GM18519 (cell line): ENCODE measurements around the gene ADAMTS4.

ENCODE experiments used
- ATAC-seq: cut with Tn5 transposase; IDR thresholded peaks from one replicate; pipeline ENCODE4 v1.9.1; 2021; ENCODE audit warnings: mild to moderate bottlenecking, moderate library complexity; ENCODE audit not compliant: unreplicated experiment, low FRiP score

The ADAMTS4 gene

DNA sequence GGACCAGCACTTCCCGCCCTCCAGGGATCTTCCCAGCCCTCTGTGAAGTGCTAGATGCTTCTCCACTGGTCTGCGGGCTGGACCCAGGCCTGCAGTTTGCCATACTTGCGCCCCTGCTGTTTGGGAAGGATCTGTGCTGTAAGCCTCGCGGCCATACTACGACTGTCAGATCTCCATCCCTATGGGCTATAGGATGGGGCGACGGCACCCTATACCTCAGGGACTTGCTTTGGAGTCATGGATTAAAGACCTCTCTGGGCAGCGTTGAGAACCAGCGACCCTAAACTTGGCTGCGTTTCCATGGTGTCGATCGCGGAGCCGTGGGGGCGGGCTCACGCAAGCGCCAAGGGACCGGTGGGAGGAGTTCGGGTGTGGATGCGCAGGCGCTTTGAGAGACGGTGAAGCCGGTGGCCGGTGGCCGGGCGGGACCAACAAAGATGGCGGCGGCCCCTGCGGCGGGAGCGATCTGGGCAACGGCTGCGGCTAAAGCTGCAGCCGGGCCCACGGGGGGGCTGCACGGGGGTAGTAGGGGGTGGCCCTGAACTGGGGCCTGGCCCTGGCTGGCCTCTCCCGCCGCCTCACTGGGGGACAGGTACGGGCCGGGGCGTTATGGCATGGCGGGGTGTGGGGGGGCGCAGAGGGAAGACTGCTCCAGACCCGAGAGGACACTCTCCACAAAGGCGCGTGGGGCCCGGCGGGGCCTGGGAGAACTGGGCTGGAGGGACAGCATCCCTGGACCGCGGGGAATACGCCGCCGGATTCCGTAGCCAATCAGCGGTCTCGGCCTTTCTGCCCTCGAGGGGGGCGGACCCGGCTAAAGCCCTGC is 39.6 kb downstream of the ADAMTS4 start, which contains the start of gene USP21:
Gene USP21 (plus strand): TSS at position 414 of the 826 bp plus-strand sequence. CDS start 1,141 bp downstream, outside the sequence.
- peak; percentile 64 for ATAC-seq

DNA sequence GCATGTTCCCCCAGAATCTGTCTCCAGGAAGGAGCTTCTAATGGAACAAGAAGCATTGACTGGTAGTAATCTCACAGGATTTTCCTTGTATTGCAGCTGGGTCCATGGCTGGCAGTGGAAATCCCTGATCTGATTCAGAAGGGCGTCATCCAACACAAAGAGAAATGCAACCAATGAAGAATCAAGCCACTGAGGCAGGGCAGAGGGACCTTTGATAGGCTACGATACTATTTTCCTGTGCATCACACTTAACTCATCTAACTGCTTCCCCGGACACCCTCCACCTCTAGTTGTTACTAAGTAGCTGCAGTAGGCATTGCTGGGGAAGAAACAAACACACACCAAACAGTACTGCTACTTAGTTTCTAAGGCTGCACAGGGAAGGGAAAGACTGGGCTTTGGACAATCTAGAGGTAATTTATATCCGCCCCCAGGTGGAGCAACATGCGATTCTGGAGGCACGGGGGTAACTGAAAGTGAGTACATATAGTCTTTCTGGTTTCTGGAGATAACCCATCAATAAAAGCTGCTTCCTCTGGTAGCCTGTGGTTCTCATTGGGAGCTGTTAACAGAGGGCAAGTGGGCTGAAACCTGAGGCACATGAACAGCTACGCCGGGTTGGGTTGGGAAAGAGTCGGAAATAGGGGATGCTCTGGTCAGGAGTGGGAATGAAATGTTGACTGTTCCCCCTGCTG is 40.4 kb downstream of the ADAMTS4 start:
- no peak for ATAC-seq

DNA sequence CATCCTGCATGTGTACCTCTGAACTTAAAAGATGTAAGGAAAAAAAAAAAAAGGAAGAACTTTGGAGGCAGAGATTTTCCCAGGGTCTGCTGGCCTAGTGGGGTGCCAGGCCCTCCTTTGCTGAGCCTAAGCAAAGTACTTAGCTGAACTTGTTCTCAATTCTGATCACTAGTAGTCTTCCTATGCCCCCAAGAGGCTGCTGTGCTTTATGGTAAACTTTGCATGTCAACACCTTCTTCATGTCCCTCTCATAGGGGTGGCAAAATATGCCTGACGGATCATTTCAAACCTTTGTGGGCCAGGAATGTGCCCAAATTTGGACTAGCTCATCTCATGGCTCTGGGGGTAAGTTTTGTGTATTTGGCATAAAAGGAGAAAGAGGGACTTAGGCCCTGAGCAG is 41.0 kb downstream of the ADAMTS4 start:
- no peak for ATAC-seq

DNA sequence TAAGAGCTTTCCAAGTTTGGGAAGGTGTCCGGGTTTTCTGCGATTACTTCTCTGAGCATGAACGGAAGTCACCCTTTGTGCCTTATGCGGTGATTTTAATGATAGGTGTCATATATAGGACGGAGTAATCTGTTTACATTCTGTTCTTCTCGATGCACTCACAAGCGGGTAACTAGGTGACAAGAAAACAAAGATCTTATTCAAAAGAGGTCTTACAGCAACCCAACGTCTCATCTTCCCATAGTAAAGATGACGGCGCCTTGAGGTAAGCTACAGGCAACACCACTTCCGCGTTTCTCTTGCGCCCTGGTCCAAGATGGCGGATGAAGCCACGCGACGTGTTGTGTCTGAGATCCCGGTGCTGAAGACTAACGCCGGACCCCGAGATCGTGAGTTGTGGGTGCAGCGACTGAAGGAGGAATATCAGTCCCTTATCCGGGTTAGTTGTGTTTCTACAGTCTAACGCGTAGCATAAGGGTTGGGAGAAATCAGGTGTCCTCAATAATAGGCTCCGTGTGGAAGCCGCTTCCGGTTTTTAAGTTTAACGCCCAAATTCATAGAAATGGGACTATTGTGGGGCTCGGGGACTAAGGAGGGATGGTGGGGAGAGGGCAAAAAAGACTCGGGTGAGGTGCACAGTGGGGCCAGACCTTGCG is 45.0 kb downstream of the ADAMTS4 start, which contains the start of gene UFC1:
Gene UFC1 (plus strand): TSS at position 297 of the 656 bp plus-strand sequence. CDS start 20 bp downstream, at position 317.
- ATAC-seq, result no peak

DNA sequence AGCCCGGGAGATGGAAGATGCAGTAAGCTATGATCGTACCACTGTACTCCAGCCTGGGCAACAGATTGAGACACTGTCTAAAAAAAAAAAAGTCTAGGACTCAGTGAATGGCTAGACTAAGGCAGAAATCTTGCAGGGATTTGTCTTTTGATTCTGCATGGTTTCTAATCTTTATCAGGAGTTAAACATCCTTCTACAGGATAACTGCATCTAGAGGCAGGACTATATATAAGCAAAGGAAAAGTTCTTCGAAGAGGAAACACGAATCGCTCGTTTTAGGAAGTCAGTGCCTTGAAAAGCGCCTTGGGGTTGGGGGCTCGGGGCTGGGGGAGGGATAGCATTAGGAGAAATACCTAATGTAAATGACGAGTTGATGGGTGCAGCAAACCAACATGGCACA is 45.7 kb downstream of the ADAMTS4 start:
- no peak for ATAC-seq

DNA sequence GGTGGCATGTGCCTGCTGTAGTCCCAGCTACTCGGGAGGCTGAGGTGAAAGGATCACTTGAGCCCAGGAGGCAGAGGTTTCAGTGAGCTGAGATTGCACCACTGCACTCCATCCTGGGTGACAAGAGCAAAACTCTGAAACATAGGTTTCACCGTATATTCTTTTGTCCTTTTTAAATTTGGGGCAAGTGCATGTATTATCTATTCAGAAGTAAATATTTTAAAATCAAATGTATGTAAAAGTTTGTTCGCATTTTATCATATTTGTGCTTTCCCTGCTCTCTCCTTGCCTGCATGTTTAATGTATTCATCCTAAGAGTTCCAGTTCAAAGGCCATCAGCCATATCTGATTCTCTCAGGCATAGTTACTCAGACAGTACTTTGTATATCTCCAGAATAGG is 53.0 kb downstream of the ADAMTS4 start:
- ATAC-seq, result no peak

DNA sequence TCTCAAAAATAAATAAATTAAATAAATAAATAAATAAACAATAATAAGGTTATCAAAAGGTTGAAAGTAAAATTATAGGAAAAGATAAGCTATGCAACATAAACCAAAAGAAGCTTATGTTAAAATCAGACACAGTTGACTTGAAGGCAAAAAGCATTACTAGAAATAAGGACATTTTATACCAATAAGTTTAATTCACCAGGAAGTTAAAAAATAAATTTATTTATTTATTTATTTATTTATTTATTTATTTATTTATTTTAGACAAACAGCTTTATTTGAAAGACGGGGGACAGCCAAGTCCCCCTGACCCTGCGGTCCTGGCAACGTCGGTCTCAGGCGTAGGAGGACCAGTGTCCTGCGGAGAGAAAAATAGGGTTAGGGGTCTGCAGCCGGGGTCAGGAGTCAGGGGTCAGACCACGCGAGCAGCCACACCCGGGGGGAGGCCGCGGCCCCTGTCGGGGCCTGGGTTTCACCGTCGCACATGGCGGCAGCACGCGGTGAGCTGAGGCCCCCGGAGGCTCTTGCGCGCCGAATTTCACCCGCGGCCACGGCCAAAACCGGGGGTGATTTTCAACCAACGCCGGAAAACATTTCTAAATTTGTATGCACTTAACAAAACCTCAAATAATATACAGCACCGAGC is 58.0 kb downstream of the ADAMTS4 start:
- no peak for ATAC-seq

DNA sequence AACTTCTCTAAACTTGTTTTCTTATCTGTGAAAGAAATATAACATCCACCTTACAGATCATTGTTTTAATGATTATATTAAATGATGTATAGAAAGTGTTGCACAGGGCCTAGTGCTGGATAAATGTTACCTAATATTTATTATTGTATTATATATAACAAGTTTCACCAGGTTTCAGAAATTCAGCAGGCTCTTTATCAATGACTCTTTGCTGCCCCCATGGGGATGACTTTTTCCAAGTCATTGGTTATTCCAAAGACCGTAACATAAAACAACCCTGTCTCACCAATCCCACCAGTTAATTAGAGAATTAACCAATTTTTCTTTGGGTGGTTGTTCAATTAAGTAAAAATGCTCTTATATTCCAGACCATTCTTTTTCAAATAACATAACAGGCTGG is 59.1 kb downstream of the ADAMTS4 start:
- no peak for ATAC-seq

DNA sequence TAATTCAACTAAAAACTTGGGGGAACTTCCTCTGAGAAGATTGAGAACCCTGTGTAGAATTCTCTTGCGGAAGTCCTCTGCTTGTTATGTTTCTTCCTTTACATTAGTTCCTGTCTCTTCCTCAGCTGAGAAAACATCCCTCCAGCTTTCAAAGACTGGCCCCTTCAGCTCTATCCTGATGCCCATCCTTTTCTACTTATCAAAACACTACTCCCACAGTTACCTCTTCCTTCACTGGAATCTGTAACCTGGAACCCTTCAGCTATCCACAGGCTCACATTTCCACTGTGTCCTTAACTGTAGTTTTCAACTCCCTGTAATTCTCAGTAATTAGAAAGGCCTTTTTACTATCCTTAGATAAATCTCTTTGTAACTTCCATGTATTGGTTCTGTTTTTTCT is 60.4 kb downstream of the ADAMTS4 start:
- no peak for ATAC-seq

DNA sequence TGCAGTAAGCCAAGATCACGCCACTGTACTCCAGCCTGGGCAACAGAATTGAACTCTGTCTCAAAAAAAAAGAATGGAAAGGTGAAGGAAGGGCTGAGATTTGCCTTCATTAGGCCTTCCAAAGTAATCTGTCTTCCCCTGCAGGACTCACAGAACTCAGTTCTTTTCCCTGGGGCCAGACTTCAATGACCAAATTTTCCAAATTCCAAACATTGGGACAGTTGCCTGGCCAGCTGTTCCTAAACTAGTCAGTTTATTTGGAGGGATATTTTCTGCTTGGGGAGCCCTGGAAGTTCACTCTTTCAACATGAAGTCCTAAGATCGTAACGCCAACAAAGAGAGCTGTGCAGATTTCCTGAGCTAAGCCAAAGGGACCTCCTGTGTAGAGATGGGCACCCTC is 61.0 kb downstream of the ADAMTS4 start:
- no peak for ATAC-seq
